ENCODE data around the gene KIF23.

KIF23 gene

GRCh38 chr15:69395460-69395859, 18.7 kb upstream of the KIF23 start:
- DNase-seq = no peak

- no peak for DNase-seq
Observed at GRCh38 chr15:69395991-69396390, 18.2 kb upstream of the KIF23 start.

- peak; percentile 52 for DNase-seq
Observed at GRCh38 chr15:69398491-69398891, 15.7 kb upstream of the KIF23 start.

- DNase-seq = no peak
Observed at GRCh38 chr15:69400850-69401249, 13.3 kb upstream of the KIF23 start.

- no peak for DNase-seq
Observed at GRCh38 chr15:69402816-69403215, 11.3 kb upstream of the KIF23 start.

GRCh38 chr15:69403594-69403993, 10.6 kb upstream of the KIF23 start:
- no peak for DNase-seq

GRCh38 chr15:69405110-69405509, 9.0 kb upstream of the KIF23 start:
- no peak for DNase-seq

- peak; percentile 13 for DNase-seq
Observed at GRCh38 chr15:69407719-69408400, 6.3 kb upstream of the KIF23 start.

- DNase-seq = no peak
Observed at GRCh38 chr15:69408841-69409240, 5.3 kb upstream of the KIF23 start.

- DNase-seq = peak; percentile 64
Observed at GRCh38 chr15:69410248-69410874, 3.8 kb upstream of the KIF23 start.

GRCh38 chr15:69412274-69412673, 1.9 kb upstream of the KIF23 start:
- no peak for DNase-seq

- DNase-seq = no peak
Observed at GRCh38 chr15:69412701-69413100, 1.4 kb upstream of the KIF23 start.

GRCh38 chr15:69414701-69415167, 585 bp downstream of the KIF23 start:
- peak; percentile 68 for DNase-seq

GRCh38 chr15:69415381-69415780, 1.2 kb downstream of the KIF23 start:
- no peak for DNase-seq

- no peak for DNase-seq
Observed at GRCh38 chr15:69417581-69417980, 3.4 kb downstream of the KIF23 start.

- no peak for DNase-seq
Observed at GRCh38 chr15:69421498-69421897, 7.3 kb downstream of the KIF23 start.

GRCh38 chr15:69422336-69422895, 8.3 kb downstream of the KIF23 start:
- DNase-seq = no peak

- DNase-seq = no peak
Observed at GRCh38 chr15:69424001-69424400, 9.9 kb downstream of the KIF23 start.

GRCh38 chr15:69424748-69425413, 10.7 kb downstream of the KIF23 start:
- DNase-seq = no peak

GRCh38 chr15:69433831-69434230, 19.7 kb downstream of the KIF23 start:
- no peak for DNase-seq

GRCh38 chr15:69434238-69434637, 20.1 kb downstream of the KIF23 start:
- DNase-seq = no peak

GRCh38 chr15:69434679-69435078, 20.5 kb downstream of the KIF23 start:
- DNase-seq = no peak

GRCh38 chr15:69435985-69436384, 21.8 kb downstream of the KIF23 start:
- no peak for DNase-seq

GRCh38 chr15:69436951-69437350, 22.8 kb downstream of the KIF23 start:
- DNase-seq = no peak

Measured in hematopoietic multipotent progenitor cell treated with erythropoietin and hydrocortisone succinate and interleukin-3 and kit ligand, for 6 days (in vitro differentiated cells).